HepG2 (cell line): ENCODE results near the gene TMC2. TPM values are rescaled to one million over a fixed set of nuclear protein-coding genes. Genes with fewer than 3 reads are reported as not detected.

Source experiments
- ATAC-seq: fragments of 200-7000 bp; cut with Tn5 transposase; 3 replicates; pipeline ENCODE4 v1.9.1; 2020; ENCODE audit warnings: mild to moderate bottlenecking, moderate library complexity
- BruUV-seq: library from RNA; stranded (reverse); fragments of 400-500 nt; replicated peaks from 2 replicates; lab custom pipeline; 2021; lab: Mats Ljungman, UMichigan
- CTCF ChIA-PET: fragments of 300-600 bp; formaldehyde crosslinking; extraction: SDS; loops from one replicate; lab custom pipeline; 2021; ENCODE audit warnings: low total read pairs, inconsistent platforms, low intra/inter-chr PET ratio; lab: Yijun Ruan, JAX
- POLR2A ChIA-PET: fragments of 350-600 bp; sonication (Branson Sonifier 250); formaldehyde crosslinking; loops from one replicate; lab custom pipeline; 2020; ENCODE audit warnings: antibody characterized with exemption, inconsistent platforms; lab: Yijun Ruan, JAX
- DNase-seq: peaks from one replicate; pipeline ENCODE4 v3.0.0-alpha.2; 2015; ENCODE audit warnings: low spot score
- FAIRE-seq: peaks from 3 replicates; lab custom pipeline; 2011; peaks lifted over from hg19 to GRCh38; lab: Jason Lieb, UNC
- H2AFZ ChIP-seq: one replicate; pipeline ENCODE4 v1.6.1; 2011; ENCODE audit warnings: low read length, inconsistent platforms
- H3K27ac ChIP-seq: fragments of 300-600 bp; 3 replicates; pipeline ENCODE4 v1.8.0; 2011; ENCODE audit warnings: mixed run types, mild to moderate bottlenecking, mixed read lengths, low read length, inconsistent platforms; ENCODE audit not compliant: insufficient read depth; ENCODE audit errors: extremely low read length
- H3K27me3 ChIP-seq, 2 experiments: fragments of 200-600 bp in 1 of 2; 2 replicates in 1 of 2; 3 replicates in 1 of 2; pipeline versions ENCODE4 v1.6.0 to v1.8.0; 2011; ENCODE audit warnings: low read length in 2 of 2, mild to moderate bottlenecking in 2 of 2, moderate library complexity in 2 of 2, inconsistent platforms in 1 of 2; ENCODE audit not compliant: insufficient read depth in 2 of 2, control insufficient read depth in 1 of 2
- H3K36me3 ChIP-seq, 2 experiments: fragments of 200-600 bp in 1 of 2; replicated peaks in 1 of 2; 2 replicates in 1 of 2; 3 replicates in 1 of 2; pipeline versions ENCODE4 v1.5.1 to v1.8.0; 2011; ENCODE audit warnings: low read length in 2 of 2, inconsistent platforms in 1 of 2; ENCODE audit not compliant: insufficient read depth in 2 of 2, control insufficient read depth in 1 of 2
- H3K4me1 ChIP-seq: 2 replicates; pipeline ENCODE4 v1.5.1; 2012; ENCODE audit warnings: low read length, inconsistent platforms; ENCODE audit not compliant: insufficient read depth
- H3K4me2 ChIP-seq: 2 replicates; pipeline ENCODE4 v1.6.0; 2011; ENCODE audit warnings: low read depth, low read length, inconsistent platforms
- H3K4me3 ChIP-seq, 3 experiments: fragments of 200-600 bp in 1 of 3; sonication (generic), shearing (Covaris generic) in 1 of 3; replicated peaks in 1 of 3; 2 replicates each; pipeline ENCODE4 v1.5.1; 2011 to 2016; ENCODE audit warnings: low read length in 3 of 3, inconsistent platforms in 2 of 3, low read depth in 2 of 3, mild to moderate bottlenecking in 2 of 3, control low read depth in 1 of 3, mixed read lengths in 1 of 3; ENCODE audit not compliant: insufficient read depth in 1 of 3
- H3K79me2 ChIP-seq: one replicate; pipeline ENCODE4 v1.6.1; 2011; ENCODE audit warnings: low read length, inconsistent platforms; ENCODE audit not compliant: insufficient read depth
- H3K9ac ChIP-seq: 2 replicates; pipeline ENCODE4 v1.6.0; 2011; ENCODE audit warnings: mild to moderate bottlenecking, low read depth, low read length, inconsistent platforms; ENCODE audit not compliant: insufficient read depth
- H3K9me3 ChIP-seq: 2 replicates; pipeline ENCODE4 v1.5.1; 2012; ENCODE audit warnings: mild to moderate bottlenecking, low read length
- H4K20me1 ChIP-seq: 2 replicates; pipeline ENCODE4 v1.6.0; 2011; ENCODE audit warnings: inconsistent platforms, mild to moderate bottlenecking, low read length, moderate library complexity; ENCODE audit not compliant: insufficient read depth
- MIER2 ChIP-seq: IDR thresholded peaks from 2 replicates; pipeline ENCODE4 v1.6.1; 2016; ENCODE audit warnings: missing biosample characterization, missing genetic modification reagents
- SUZ12 ChIP-seq: fragments of 150-350 bp; IDR thresholded peaks from 2 replicates; pipeline ENCODE4 v1.6.1; 2014; ENCODE audit warnings: low read depth, low read length
- ZBTB1 ChIP-seq: sonication (generic); formaldehyde crosslinking; IDR thresholded peaks from 2 replicates; pipeline ENCODE4 v1.4.0; 2020; ENCODE audit warnings: missing genetic modification reagents, borderline replicate concordance
- ZNF496 ChIP-seq: sonication (generic); formaldehyde crosslinking; IDR thresholded peaks from 2 replicates; pipeline ENCODE4 v1.8.1; 2023; ENCODE audit warnings: mild to moderate bottlenecking, moderate library complexity, missing genetic modification reagents; ENCODE audit not compliant: insufficient replicate concordance
- ZNF652 ChIP-seq: IDR thresholded peaks from 2 replicates; pipeline ENCODE4 v1.6.1; 2016; ENCODE audit warnings: low read depth, borderline replicate concordance
- ZNF687 ChIP-seq: sonication (generic); formaldehyde crosslinking; IDR thresholded peaks from 2 replicates; pipeline ENCODE4 v1.5.1; 2020; ENCODE audit warnings: mild to moderate bottlenecking, missing genetic modification reagents, moderate library complexity
- WGBS: methylation state at CpG from one replicate; pipeline ENCODE4 v1.1.6; 2017; ENCODE audit warnings: low lambda C conversion rate; 5-methylcytosine and 5-hydroxymethylcytosine counted together
- in situ Hi-C: cut with HindIII; loops from 2 replicates; pipeline ENCODE4 v1.10.0; 2017; ENCODE audit warnings: low pct_unique_long_range_greater_than_20kb; ENCODE audit not compliant: extremely low pct_ligation_motif_present
- intact Hi-C: fragments of 100-400 bp; cut with micrococcal nuclease; formaldehyde crosslinking; loops from one replicate; pipeline ENCODE4 v1.10.0; 2022; ENCODE audit not compliant: unreplicated experiment
- polyA plus RNA-seq, 8 experiments: library from polyadenylated mRNA; depleted of rRNA in 3 of 8; stranded (reverse) in 7 of 8; unstranded in 1 of 8; fragments of >200 nt; fragmentation: Illumina TruSeq in 4 of 8; extraction: Trizol in 4 of 8; gene quantifications; 2 replicates each; pipeline versions ENCODE4 v1.2.1 to v1.2.3, GENCODE V29; 2011 to 2016; ENCODE audit warnings: low read depth in 4 of 8, missing spikeins in 1 of 8, mixed read lengths in 1 of 8; ENCODE audit not compliant: insufficient read depth in 1 of 8
- total RNA-seq, 5 experiments: library from RNA; depleted of rRNA; stranded (reverse); fragments of >200 nt; fragmentation: Illumina TruSeq; extraction: Trizol; gene quantifications; 2 replicates each; pipeline ENCODE4 v1.2.3, GENCODE V29; 2016; ENCODE audit warnings: low read depth in 1 of 5

The TMC2 gene
- total and polyA plus RNA-seq, 2 of the 13 experiments (the other 11 are each of a cell fraction or from before 2014, with no cell fraction given): not detected

GRCh38 chr20:2640899-2641298 is 104.5 kb downstream of the TMC2 start:
- no peaks in the 10 kb centered on the region for H3K79me2 ChIP-seq
- no peak; the same call in 2 of the 3 replicates for ATAC-seq
- H3K9me3 ChIP-seq: no peaks in the 10 kb centered on the region
- H4K20me1 ChIP-seq: no peaks in the 10 kb centered on the region
- ChIA-PET CTCF (no interaction called here), POLR2A (interaction anchor here (0.6 to 3.1 kb wide), 2 partner anchors 11 to 519 kb away, joined by 3 to 15 read pairs; partner anchors contain the start of genes FASTKD5, NOP56 and UBOX5)
- H3K4me2 ChIP-seq: no peak overlapping the region
- in situ Hi-C loops (no loop called here), intact Hi-C loops (no loop called here)
- H3K4me1 ChIP-seq: no peaks in the 10 kb centered on the region
- H3K4me3 ChIP-seq: no peak overlapping the region
- H2AFZ ChIP-seq: no peak overlapping the region
- H3K27me3 ChIP-seq: peaks cover 0 to 8% of the 10 kb centered on the region in 2 experiments; a peak in 2 of 5 replicates
- BruUV-seq: no TSS peak
- 55% methylated on average over 9 of the region's 9 CpGs for WGBS
- no peak for TF ChIP-seq ZNF496 (CRISPR knock-in tag)
- no peak for TF ChIP-seq ZBTB1 (CRISPR knock-in tag)
- TF ChIP-seq MIER2: no peak
- TF ChIP-seq ZNF652 (CRISPR knock-in tag): no peak
- no peak for TF ChIP-seq SUZ12
- TF ChIP-seq ZNF687 (CRISPR knock-in tag): no peak
- DNase-seq: no peak
- no peaks in the 10 kb centered on the region for H3K36me3 ChIP-seq
- no peak overlapping the region for H3K9ac ChIP-seq
- FAIRE-seq: no peak
- H3K27ac ChIP-seq: no peak overlapping the region
